ENCODE data around the gene ACOXL. TPM values are rescaled to one million over a fixed set of nuclear protein-coding genes. Genes with fewer than 3 reads are reported as not detected.

Gene ACOXL
- total RNA-seq, 4 donors from 2014 or later: 1.2 to 10.6 (median 2.1) TPM

DNA sequence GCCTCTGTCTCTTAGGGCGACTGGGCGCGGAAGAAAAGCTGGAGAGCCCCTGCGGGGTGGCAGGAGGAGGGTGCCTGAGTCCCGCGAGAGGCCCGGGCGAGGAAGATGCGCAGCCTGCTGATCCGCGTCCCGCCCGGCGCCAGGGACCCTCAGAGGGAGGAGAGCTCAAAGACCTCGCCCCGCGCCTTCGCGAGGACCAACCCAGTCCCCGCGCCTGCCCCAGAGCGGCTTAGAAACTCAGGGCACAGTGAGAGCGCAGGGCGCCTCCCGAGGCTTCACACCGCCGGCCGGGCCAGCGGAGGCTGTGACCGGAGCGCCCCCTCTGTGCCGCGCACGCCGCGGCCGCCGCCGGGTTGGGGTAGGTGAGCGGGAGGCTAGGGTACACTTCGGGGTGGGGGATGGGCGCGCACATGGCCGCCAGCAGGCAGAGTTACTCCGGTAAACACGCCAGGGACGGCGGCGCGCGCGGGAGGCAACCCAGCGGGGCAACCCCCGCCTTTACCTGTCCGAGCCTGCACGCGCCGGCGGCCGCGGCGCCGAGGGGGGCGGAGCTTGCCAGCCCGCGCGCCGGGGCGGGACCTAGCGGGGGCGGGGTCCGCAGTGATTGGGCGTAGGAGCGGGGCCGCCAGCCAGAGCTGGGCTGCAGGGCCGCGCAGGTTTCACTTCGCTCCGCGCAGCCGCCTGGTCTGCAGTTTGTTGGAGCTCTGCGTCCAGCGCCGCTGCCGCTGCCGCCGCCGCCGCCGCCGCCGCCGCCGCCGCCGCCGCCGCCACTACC lies 388.1 kb downstream of the ACOXL start, which contains the start of gene BCL2L11:
Gene BCL2L11 (plus strand): TSS at position 662 of the 775 bp plus-strand sequence. CDS start 2,832 bp downstream, outside the sequence.
- no peaks in the 10 kb centered on the region for H3K9me3 ChIP-seq
- TF ChIP-seq POLR2A (IDR thresholded peaks at IDR 0.05): peak; percentile 91 to 99
- TF ChIP-seq, protein P1, sequence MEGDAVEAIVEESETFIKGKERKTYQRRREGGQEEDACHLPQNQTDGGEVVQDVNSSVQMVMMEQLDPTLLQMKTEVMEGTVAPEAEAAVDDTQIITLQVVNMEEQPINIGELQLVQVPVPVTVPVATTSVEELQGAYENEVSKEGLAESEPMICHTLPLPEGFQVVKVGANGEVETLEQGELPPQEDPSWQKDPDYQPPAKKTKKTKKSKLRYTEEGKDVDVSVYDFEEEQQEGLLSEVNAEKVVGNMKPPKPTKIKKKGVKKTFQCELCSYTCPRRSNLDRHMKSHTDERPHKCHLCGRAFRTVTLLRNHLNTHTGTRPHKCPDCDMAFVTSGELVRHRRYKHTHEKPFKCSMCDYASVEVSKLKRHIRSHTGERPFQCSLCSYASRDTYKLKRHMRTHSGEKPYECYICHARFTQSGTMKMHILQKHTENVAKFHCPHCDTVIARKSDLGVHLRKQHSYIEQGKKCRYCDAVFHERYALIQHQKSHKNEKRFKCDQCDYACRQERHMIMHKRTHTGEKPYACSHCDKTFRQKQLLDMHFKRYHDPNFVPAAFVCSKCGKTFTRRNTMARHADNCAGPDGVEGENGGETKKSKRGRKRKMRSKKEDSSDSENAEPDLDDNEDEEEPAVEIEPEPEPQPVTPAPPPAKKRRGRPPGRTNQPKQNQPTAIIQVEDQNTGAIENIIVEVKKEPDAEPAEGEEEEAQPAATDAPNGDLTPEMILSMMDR (IDR thresholded peaks at IDR 0.05): peak in 1 of 6 experiments; percentile 15
- peak within 1 kb of the TSS; percentile 13 to 85 (median 69) for H3K4me3 ChIP-seq (replicated peaks in 1 of 3)
- 0 to 3% methylated on average over 22 to 23 of the region's 98 CpGs for WGBS, 2 donors
- DNase-seq: peak; percentile 95
- peaks cover 7% of the 10 kb centered on the region for H3K27me3 ChIP-seq
- peaks cover 41 to 45% of the 10 kb centered on the region in 2 donors for H3K4me1 ChIP-seq
- peaks cover 7 to 15% of the 10 kb centered on the region in 2 donors for H3K36me3 ChIP-seq
- peak within 1 kb of the TSS; percentile 86 to 93 (median 86) for H3K27ac ChIP-seq
- intact Hi-C loops (cut with DNase I): no loop called here

DNA sequence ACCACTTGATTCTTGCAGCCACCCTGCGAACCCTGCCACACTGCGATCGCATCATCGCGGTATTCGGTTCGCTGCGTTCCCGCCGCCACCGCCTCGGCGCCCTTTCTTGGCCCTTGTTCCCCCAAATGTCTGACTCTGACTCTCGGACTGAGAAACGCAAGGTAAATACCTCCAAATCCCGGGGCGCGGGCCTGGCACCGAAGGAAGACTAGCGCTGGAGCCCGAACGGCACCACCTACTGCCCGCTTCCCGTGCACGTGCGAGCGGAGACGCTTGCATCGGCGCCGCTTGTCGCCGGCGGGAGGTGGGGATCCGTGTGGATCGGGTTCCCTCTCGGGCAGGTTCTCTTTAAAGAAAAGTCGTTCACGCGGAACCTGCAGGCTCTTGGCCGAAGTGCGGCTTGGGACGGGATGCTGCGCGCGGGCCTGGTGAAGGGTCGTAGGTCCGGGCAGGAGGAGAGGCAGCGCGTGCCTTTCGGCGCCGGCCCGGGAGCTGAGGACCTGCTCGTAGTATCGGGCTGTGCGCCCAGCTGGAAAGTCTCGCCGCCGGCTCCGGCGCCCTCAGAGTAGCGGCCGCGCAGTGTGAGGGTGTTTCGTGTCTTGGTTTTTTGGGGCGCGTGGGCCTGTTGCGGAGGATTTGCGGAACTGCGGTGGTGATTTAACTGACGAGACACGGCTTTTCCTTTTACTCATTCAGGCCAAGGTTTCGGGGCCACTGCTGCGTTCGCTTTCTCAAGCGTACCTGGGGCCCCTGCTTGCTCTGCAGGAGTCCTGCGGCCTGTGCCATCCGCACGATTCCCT lies 388.9 kb downstream of the ACOXL start:
- Histone ChIP-seq H3K9me3 (no peaks in the 10 kb centered on the region), H3K27me3 (peaks cover 7% of the 10 kb centered on the region), H3K4me1 (peaks cover 47 to 53% of the 10 kb centered on the region in 2 donors), H3K27ac (peak overlapping the region; percentile 86 to 93 (median 86)), H3K4me3 (replicated peaks in 1 of 3) (peak overlapping the region; percentile 13 to 85 (median 69)), H3K36me3 (peaks cover 15 to 19% of the 10 kb centered on the region in 2 donors)
- TF ChIP-seq, protein P1 (IDR thresholded peaks at IDR 0.05): no peak
- TF ChIP-seq POLR2A (IDR thresholded peaks at IDR 0.05): no peak
- DNase-seq: peak; percentile 68 to 71
- intact Hi-C loops (cut with DNase I): no loop called here
- 0 to 1% methylated on average over 14 to 59 of the region's 80 CpGs for WGBS, 2 donors

DNA sequence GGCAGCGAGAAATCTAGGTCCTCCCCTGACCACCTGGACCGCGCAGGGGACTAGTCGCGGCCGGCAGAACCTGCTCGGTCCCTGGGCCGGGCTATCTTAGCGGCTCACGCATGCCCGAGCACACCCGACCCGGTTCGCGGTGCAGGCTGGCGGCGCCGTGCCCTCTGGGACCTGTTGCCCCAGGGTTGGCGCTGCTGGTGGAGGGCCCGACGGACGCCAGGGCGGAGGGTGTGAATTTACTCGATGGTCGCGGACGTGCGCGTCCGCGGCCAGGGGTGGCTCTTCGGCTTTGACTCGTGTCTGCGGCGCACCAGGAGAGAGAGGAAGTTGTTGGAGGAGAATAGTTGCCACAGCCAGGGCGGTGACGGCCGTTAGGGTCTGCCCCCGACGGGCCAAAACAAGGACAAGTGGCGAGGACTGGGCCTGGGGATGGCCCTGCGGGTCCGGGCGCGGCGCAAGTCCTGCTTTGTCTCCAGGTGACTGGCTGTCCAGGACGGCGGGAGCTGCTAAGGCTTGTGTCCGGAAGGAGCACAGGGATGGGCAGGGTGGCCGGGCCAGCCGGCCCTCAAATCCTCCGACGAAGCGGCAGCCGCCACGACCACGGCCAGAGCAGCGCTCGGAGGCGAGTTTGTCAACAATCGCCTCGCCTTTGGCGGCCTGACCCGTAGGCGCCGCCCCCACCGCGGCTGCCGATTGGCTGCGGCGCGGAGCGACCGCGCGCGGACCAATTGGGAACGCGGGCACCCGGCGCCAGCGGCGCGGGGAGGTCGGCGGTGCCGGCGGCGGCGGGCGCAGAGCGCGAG lies 389.7 kb downstream of the ACOXL start:
- peak overlapping the region; percentile 13 to 85 (median 69) for H3K4me3 ChIP-seq (replicated peaks in 1 of 3)
- peaks cover 7% of the 10 kb centered on the region for H3K27me3 ChIP-seq
- no peaks in the 10 kb centered on the region for H3K9me3 ChIP-seq
- 0% methylated on average over 3 to 16 of the region's 93 CpGs for WGBS, 2 donors
- peak; percentile 90 to 92 for DNase-seq
- peaks cover 50 to 58% of the 10 kb centered on the region in 2 donors for H3K4me1 ChIP-seq
- peaks cover 15 to 19% of the 10 kb centered on the region in 2 donors for H3K36me3 ChIP-seq
- TF ChIP-seq POLR2A (IDR thresholded peaks at IDR 0.05): peak; percentile 91 to 99
- TF ChIP-seq, protein P1 (IDR thresholded peaks at IDR 0.05): no peak
- intact Hi-C loops (cut with DNase I): no loop called here
- H3K27ac ChIP-seq: peak overlapping the region; percentile 86 to 93 (median 86)

- Histone ChIP-seq H3K9me3 (no peaks in the 10 kb centered on the region), H3K36me3 (peaks cover 15 to 19% of the 10 kb centered on the region in 2 donors), H3K27ac (peak overlapping the region; percentile 79 to 99 (median 95)), H3K4me3 (replicated peaks in 1 of 3) (peak overlapping the region; percentile 49 to 90 (median 76)), H3K4me1 (peaks cover 49 to 59% of the 10 kb centered on the region in 2 donors), H3K27me3 (peaks cover 7% of the 10 kb centered on the region)
- intact Hi-C loops (cut with DNase I): no loop called here
- TF ChIP-seq, protein P1 (IDR thresholded peaks at IDR 0.05): no peak
- TF ChIP-seq POLR2A (IDR thresholded peaks at IDR 0.05): peak in 1 of 2 donors; percentile 81
- WGBS, 2 donors: 0% methylated on average over 26 to 29 of the region's 92 CpGs
- peak; percentile 82 to 84 for DNase-seq
Measured at GRCh38 chr2:111122631-111123421, 390.5 kb downstream of the ACOXL start.
